BJ (cell line): ENCODE results near the gene MET. TPM values are rescaled to one million over a fixed set of nuclear protein-coding genes. Genes with fewer than 3 reads are reported as not detected.

ENCODE experiments used
- CTCF ChIA-PET: fragments of 350-600 bp; formaldehyde crosslinking; extraction: SDS; loops from one replicate; lab custom pipeline; 2021; ENCODE audit warnings: antibody characterized with exemption, inconsistent platforms; lab: Yijun Ruan, JAX
- POLR2A ChIA-PET: fragments of 300-600 bp; sonication (Branson Sonifier 250); formaldehyde crosslinking; extraction: SDS; loops from one replicate; lab custom pipeline; 2021; ENCODE audit warnings: antibody characterized with exemption; lab: Charles Lee
- DNase-seq: peaks from one replicate; pipeline ENCODE4 v3.0.0-alpha.2; 2011; ENCODE audit warnings: low read depth
- H3K27me3 ChIP-seq: 2 replicates; pipeline ENCODE4 v1.6.0; 2011; ENCODE audit warnings: low read length; ENCODE audit not compliant: control insufficient read depth, insufficient read depth
- H3K36me3 ChIP-seq: 2 replicates; pipeline ENCODE4 v1.5.1; 2011; ENCODE audit warnings: low read length; ENCODE audit not compliant: control insufficient read depth, insufficient read depth
- H3K4me3 ChIP-seq: 2 replicates; pipeline ENCODE4 v1.5.1; 2011; ENCODE audit warnings: low read depth, mild to moderate bottlenecking, control low read depth, low read length
- polyA plus RNA-seq: library from polyadenylated mRNA; depleted of rRNA; stranded (reverse); fragments of >200 nt; gene quantifications from 2 replicates; pipeline ENCODE4 v1.2.3, GENCODE V29; 2011
- TF ChIP-seq, protein P1 (sequence below): IDR thresholded peaks from 2 replicates; pipeline ENCODE4 v1.5.1; 2011; ENCODE audit warnings: low read depth, mild to moderate bottlenecking, control low read depth, inconsistent platforms, low read length, moderate library complexity; ENCODE audit not compliant: insufficient read depth

The MET gene
- polyA plus RNA-seq, 1 experiment, result 68.3 TPM

DNA sequence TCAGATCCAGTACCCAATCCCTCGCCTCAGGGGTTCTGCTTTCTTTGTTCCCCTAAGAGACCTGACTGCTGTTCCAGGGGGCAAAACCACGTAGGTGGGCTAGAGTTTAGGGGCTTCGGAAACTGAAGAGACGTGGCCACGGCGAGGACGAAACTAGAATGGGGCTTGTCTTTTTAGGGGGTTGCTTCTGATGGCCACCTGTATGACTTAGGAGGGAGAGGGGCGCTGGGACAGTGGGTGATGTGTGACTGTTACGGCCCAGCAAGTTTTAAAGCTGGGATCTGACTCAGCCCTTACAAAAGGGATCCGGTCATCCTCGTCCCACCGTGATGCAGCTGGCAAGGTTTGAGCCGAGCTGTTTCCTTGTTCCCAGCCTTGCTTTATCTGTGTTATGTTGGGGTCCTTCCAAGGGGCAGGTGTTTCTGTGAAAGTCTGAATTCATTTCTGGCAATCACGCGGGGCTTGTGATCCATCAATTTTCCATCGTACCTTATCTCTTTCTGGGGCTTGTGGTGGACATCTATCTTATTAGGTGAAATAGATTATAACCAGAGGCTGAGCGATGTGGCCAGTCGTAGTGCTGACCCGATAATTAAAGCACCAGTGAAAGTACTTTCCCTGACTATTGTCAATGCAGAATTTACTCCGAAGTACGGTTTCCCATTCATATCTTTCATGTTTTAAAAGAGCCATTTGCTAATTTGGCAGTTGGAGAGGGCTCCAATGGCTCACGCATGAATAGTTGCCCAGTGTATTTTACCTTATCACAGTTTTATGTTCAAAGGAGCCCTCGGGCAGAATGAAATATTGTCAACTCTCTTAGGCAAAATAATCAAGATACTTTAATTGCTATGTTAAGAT, 830 bp downstream of the MET start:
- POLR2A ChIA-PET, result interaction anchor here (1.1 kb wide), 1 partner anchor 13 kb away, joined by 3 read pairs; no protein-coding TSS in a partner anchor
- Histone ChIP-seq H3K27me3 (no peaks in the 10 kb centered on the region), H3K36me3 (no peaks in the 10 kb centered on the region), H3K4me3 (peak overlapping the region; percentile 70)
- TF ChIP-seq, protein P1, sequence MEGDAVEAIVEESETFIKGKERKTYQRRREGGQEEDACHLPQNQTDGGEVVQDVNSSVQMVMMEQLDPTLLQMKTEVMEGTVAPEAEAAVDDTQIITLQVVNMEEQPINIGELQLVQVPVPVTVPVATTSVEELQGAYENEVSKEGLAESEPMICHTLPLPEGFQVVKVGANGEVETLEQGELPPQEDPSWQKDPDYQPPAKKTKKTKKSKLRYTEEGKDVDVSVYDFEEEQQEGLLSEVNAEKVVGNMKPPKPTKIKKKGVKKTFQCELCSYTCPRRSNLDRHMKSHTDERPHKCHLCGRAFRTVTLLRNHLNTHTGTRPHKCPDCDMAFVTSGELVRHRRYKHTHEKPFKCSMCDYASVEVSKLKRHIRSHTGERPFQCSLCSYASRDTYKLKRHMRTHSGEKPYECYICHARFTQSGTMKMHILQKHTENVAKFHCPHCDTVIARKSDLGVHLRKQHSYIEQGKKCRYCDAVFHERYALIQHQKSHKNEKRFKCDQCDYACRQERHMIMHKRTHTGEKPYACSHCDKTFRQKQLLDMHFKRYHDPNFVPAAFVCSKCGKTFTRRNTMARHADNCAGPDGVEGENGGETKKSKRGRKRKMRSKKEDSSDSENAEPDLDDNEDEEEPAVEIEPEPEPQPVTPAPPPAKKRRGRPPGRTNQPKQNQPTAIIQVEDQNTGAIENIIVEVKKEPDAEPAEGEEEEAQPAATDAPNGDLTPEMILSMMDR, result no peak
- DNase-seq, result no peak
- CTCF ChIA-PET, result interaction anchor here (0.6 to 2.1 kb wide), 12 partner anchors 11 to 346 kb away, joined by 3 to 12 read pairs (median 6); no protein-coding TSS in a partner anchor

DNA sequence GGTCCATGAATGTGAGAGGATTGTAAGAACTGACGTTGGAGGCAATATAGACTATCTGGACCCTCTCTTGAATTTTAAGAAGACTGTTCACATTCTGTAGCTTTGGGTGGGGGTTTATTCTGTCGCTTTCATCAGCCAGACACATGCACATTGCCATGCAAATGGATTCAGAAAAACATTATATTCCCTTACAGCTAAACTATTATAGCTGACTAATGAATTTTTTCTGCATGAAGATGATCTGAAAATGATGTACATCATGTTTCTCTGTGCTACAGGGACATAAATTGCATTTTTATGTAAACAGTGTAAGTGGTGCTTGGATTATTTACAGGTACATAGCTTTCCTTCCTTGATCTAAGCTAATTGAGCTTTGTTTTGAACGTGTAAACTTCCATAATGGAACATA, 1.5 kb downstream of the MET start:
- Histone ChIP-seq H3K36me3 (no peaks in the 10 kb centered on the region), H3K27me3 (no peaks in the 10 kb centered on the region), H3K4me3 (peak overlapping the region; percentile 70)
- CTCF ChIA-PET, result interaction anchor here (1.0 to 1.5 kb wide), 8 partner anchors 11 to 137 kb away, joined by 3 to 6 read pairs (median 3); no protein-coding TSS in a partner anchor
- DNase-seq, result no peak
- TF ChIP-seq, protein P1, result no peak
- POLR2A ChIA-PET, result no interaction called here

DNA sequence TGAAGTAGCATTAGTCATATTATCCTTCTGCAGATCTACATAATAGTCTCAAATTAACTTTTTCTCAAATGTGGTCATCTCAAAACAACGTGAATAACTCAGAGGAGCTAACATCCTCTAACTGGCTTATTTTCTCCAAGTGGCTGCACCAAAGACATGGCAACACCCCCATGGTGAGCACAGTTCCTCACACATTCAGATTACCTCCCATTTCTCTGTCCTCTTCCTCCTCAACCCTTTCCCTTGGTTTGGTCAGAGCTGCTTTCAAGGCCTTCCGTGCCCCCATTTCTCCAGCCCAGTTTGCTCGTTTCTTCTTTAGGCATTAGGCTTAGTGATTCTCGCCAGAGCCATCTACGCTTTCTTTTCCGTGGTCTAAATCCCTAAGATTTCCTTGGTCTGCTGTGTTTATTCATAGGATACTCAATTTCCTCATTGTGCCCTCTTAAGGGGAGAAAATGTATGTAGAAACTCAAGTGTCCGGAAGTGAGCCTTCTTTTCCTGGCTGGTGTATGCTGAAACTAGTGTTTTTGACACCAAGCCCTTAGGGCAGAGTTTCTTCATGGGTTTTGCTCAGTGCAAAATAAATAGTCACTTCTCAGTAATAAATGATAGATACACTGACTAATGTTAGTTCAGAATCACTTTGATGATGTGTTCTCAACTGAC, 2.6 kb downstream of the MET start:
- TF ChIP-seq, protein P1, result no peak
- POLR2A ChIA-PET, result no interaction called here
- CTCF ChIA-PET, result interaction anchor here (0.7 to 2.2 kb wide), 10 partner anchors 11 to 135 kb away, joined by 3 to 6 read pairs (median 4); no protein-coding TSS in a partner anchor
- Histone ChIP-seq H3K36me3 (no peaks in the 10 kb centered on the region), H3K4me3 (no peak overlapping the region), H3K27me3 (no peaks in the 10 kb centered on the region)
- no peak for DNase-seq

DNA sequence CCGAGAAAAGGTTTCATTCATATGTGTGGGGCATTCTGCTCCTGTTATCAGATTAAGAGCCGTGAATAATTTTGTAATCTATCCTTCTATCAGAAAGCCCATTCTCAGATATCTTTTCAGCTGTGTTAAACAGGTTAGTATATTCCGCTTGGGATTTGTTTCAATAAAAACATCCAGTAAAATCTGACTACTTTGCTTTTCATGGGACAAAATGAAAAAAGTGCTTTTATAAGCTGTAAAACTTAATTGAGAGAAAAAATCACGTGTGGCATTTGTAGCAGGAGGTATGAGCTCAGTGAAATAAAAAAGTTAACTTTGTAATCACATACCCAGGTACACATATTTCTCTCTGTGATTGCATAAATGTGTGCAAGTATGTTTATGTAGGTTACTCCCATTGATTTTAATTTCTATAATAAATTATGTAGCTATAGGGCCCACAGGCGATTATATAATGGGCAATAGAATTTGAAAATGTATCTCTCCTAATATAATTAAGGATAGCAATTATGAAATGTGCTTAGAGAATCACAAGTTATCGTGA, 3.9 kb downstream of the MET start:
- Histone ChIP-seq H3K27me3 (no peaks in the 10 kb centered on the region), H3K36me3 (no peaks in the 10 kb centered on the region), H3K4me3 (no peak overlapping the region)
- no peak for DNase-seq
- CTCF ChIA-PET, result interaction anchor here (1.1 to 2.2 kb wide), 5 partner anchors 10 to 137 kb away, joined by 3 to 6 read pairs (median 4); no protein-coding TSS in a partner anchor
- POLR2A ChIA-PET, result no interaction called here
- TF ChIP-seq, protein P1, result no peak

DNA sequence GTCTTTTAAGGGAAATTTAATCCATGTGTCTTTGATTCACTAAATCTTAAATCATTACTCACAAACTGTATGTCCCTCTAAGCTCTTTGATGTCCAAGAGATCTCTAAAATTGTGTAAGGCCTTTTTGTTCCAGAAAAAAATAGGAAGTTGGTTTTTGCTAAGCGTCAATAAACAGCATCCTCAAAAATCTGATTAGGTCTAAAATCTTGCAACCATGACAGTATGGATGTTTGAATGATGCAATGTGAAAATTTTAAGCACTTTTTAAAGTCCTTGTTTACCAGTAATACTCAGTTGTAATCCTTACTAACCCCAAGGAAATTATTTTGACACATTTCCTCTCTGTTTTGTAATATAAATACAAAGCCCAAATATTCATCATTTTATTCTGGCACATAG, 6.8 kb downstream of the MET start:
- H3K27me3 ChIP-seq, result no peaks in the 10 kb centered on the region
- no peaks in the 10 kb centered on the region for H3K36me3 ChIP-seq
- ChIA-PET POLR2A (no interaction called here), CTCF (no interaction called here)
- H3K4me3 ChIP-seq, result no peak overlapping the region
- no peak for DNase-seq
- TF ChIP-seq, protein P1, result no peak
